Measurements from ENCODE around the gene OPN1SW.

OPN1SW gene

GRCh38 chr7:128740996-128741395, 34.6 kb downstream of the OPN1SW start:
- Histone ChIP-seq H3K4me3 (ENCODE audit: low read depth, low read length) (peak overlapping the region; percentile 11; the same call in 1 of the 2 replicates), H3K27me3 (no peaks in the 10 kb centered on the region), H3K9me3 (no peaks in the 10 kb centered on the region), H3K36me3 (0 out of 2 replicates have a peak, but pooled peaks cover 2% of the 10 kb centered on the region), H3K4me1 (peaks cover 4% of the 10 kb centered on the region)
- DNase-seq = no peak
- TF ChIP-seq CTCF (IDR thresholded peaks at IDR 0.05; ENCODE audit: low read depth, low read length) = no peak

- H3K27me3 ChIP-seq = no peaks in the 10 kb centered on the region
- no peak for DNase-seq
- no peak for TF ChIP-seq CTCF (IDR thresholded peaks at IDR 0.05; ENCODE audit: low read depth, low read length)
- H3K4me3 ChIP-seq (ENCODE audit: low read depth, low read length) = peak overlapping the region; percentile 79
- no peaks in the 10 kb centered on the region for H3K9me3 ChIP-seq
- H3K36me3 ChIP-seq = no peaks in the 10 kb centered on the region
- H3K4me1 ChIP-seq = peaks cover 4% of the 10 kb centered on the region
Observed at GRCh38 chr7:128739990-128740682, 35.5 kb downstream of the OPN1SW start.

GRCh38 chr7:128739048-128739962, 36.3 kb downstream of the OPN1SW start, which contains the start of gene CALU:
Gene CALU, plus strand, starts transcription at chr7:128739359. Its CDS starts 9,225 bp downstream, at chr7:128748584.
- H3K9me3 ChIP-seq = no peaks in the 10 kb centered on the region
- peak within 1 kb of the TSS; percentile 79 for H3K4me3 ChIP-seq (ENCODE audit: low read depth, low read length)
- no peaks in the 10 kb centered on the region for H3K27me3 ChIP-seq
- H3K36me3 ChIP-seq = no peaks in the 10 kb centered on the region
- no peak for TF ChIP-seq CTCF (IDR thresholded peaks at IDR 0.05; ENCODE audit: low read depth, low read length)
- H3K4me1 ChIP-seq = peaks cover 4% of the 10 kb centered on the region
- peak; percentile 98 for DNase-seq

- no peak for DNase-seq
- H3K4me3 ChIP-seq (ENCODE audit: low read depth, low read length) = peak overlapping the region; percentile 79
- no peak for TF ChIP-seq CTCF (IDR thresholded peaks at IDR 0.05; ENCODE audit: low read depth, low read length)
- no peaks in the 10 kb centered on the region for H3K36me3 ChIP-seq
- H3K27me3 ChIP-seq = no peaks in the 10 kb centered on the region
- no peaks in the 10 kb centered on the region for H3K9me3 ChIP-seq
- H3K4me1 ChIP-seq = peaks cover 4% of the 10 kb centered on the region
Observed at GRCh38 chr7:128738570-128739047, 37.0 kb downstream of the OPN1SW start.

- no peaks in the 10 kb centered on the region for H3K27me3 ChIP-seq
- H3K9me3 ChIP-seq = no peaks in the 10 kb centered on the region
- H3K36me3 ChIP-seq = no peaks in the 10 kb centered on the region
- H3K4me1 ChIP-seq = peaks cover 5% of the 10 kb centered on the region
- no peak for TF ChIP-seq CTCF (IDR thresholded peaks at IDR 0.05; ENCODE audit: low read depth, low read length)
- no peak overlapping the region for H3K4me3 ChIP-seq (ENCODE audit: low read depth, low read length)
- DNase-seq = no peak
Observed at GRCh38 chr7:128737867-128738385, 37.7 kb downstream of the OPN1SW start.
